AG04449 (cell line): Measurements from ENCODE around the gene LIPM.

Experiments used
- CTCF ChIA-PET: fragments of 350-600 bp; formaldehyde crosslinking; extraction: SDS; loops from one replicate; lab custom pipeline; 2021; ENCODE audit warnings: antibody characterized with exemption; lab: Yijun Ruan, JAX
- POLR2A ChIA-PET: fragments of 400-600, 350-600 bp; formaldehyde crosslinking; extraction: SDS; loops from one replicate; lab custom pipeline; 2020; ENCODE audit warnings: antibody characterized with exemption, inconsistent platforms; lab: Yijun Ruan, JAX
- DNase-seq: peaks from one replicate; pipeline ENCODE4 v3.0.0-alpha.2; 2010; ENCODE audit warnings: low read depth, low spot score
- H3K4me3 ChIP-seq: 2 replicates; pipeline ENCODE4 v1.5.1; 2011; ENCODE audit warnings: low read depth, mild to moderate bottlenecking, control low read depth, low read length
- CTCF ChIP-seq: IDR thresholded peaks from one replicate; pipeline ENCODE4 v1.5.1; 2011; ENCODE audit warnings: mild to moderate bottlenecking, moderate library complexity, low read length, control low read depth, inconsistent platforms; ENCODE audit not compliant: insufficient read depth; ENCODE audit errors: missing control alignments

LIPM gene, protein sequence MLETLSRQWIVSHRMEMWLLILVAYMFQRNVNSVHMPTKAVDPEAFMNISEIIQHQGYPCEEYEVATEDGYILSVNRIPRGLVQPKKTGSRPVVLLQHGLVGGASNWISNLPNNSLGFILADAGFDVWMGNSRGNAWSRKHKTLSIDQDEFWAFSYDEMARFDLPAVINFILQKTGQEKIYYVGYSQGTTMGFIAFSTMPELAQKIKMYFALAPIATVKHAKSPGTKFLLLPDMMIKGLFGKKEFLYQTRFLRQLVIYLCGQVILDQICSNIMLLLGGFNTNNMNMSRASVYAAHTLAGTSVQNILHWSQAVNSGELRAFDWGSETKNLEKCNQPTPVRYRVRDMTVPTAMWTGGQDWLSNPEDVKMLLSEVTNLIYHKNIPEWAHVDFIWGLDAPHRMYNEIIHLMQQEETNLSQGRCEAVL

GRCh38 chr10:88802523-88803285, at the start of gene LIPM:
TSS of gene LIPM (plus strand) at chr10:88802730. CDS start at chr10:88802897, 167 bp downstream.
- ChIA-PET CTCF (interaction anchor here (1.2 to 1.7 kb wide), 4 partner anchors 10 to 237 kb away, joined by 3 to 5 read pairs (median 4); no protein-coding TSS in a partner anchor), POLR2A (no interaction called here)
- no peak for DNase-seq
- TF ChIP-seq CTCF = no peak
- no peak within 1 kb of the TSS for H3K4me3 ChIP-seq

DNA sequence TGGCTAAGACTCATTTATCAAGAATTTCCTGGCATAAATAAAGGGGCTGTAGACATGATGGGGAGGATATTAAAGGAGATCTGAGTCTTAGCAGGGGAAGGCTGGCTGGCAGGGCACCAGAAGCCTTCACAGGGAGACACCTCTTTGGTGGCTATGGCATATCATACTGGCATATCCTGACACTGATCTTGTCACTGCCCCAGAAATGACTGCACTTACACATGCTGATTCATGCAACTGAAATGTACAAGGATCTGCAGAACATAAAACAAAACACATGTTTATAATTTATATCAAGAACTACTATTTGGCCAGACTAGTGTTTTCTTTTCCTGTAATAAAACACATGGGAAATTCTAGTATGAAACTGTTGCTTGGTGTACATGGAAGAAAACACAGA, 48.2 kb upstream of the LIPM start:
- ChIA-PET POLR2A (no interaction called here), CTCF (no interaction called here)
- H3K4me3 ChIP-seq = no peak overlapping the region
- DNase-seq = peak; percentile 16
- no peak for TF ChIP-seq CTCF

GRCh38 chr10:88755753-88756152, 46.8 kb upstream of the LIPM start:
- POLR2A ChIA-PET = no interaction called here
- H3K4me3 ChIP-seq = no peak overlapping the region
- CTCF ChIA-PET = interaction anchor here (1.1 kb wide), 1 partner anchor 68 kb away, joined by 4 read pairs; no protein-coding TSS in a partner anchor

GRCh38 chr10:88756660-88757059, 45.9 kb upstream of the LIPM start:
- no peak for DNase-seq
- POLR2A ChIA-PET = no interaction called here
- CTCF ChIA-PET = no interaction called here
- TF ChIP-seq CTCF = no peak
- H3K4me3 ChIP-seq = no peak overlapping the region

More at GRCh38 chr10:88755753-88756152, 46.8 kb upstream of the LIPM start:
- DNase-seq = no peak
- no peak for TF ChIP-seq CTCF

DNA sequence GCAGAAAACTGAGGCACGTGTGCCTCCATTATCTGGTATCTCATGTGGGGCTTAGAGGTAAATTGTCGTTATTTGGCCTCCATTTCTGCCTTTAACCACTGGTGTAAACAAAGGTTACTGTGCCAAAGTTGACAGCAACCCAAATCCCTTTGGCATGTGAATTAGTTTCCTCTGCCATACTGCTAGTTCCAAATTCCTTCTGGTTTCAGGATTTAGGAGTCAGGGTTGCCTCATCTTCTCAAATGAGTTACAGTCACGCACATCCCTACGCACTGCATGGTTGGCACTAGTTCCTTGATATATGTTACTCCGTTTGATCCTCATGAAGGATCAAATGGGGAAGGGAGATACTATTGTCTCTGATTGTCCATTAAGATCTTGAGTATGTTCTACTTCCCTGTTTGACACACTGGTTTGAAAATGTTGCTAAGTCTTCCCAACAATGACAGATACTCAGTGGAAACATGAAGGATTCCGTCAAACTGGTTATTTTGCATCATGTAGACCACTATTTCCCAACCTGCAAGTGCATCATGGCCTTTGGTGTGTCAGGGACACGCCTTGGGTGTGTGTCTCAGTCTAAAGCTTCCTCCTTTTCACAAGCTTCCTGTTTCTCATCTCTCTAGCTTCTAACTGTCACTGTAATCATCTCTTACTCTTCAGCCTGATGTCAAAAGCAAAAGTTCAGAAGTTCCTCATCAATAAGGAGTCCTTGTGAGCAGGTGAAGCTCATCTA, 43.0 kb upstream of the LIPM start, which contains the start of gene LIPN:
Gene LIPN, plus strand, starts transcription at position 655 of the 736 bp plus-strand sequence. CDS start 1,386 bp downstream, outside the sequence.
- POLR2A ChIA-PET = no interaction called here
- CTCF ChIA-PET = no interaction called here
- DNase-seq = no peak
- no peak for TF ChIP-seq CTCF
- H3K4me3 ChIP-seq = no peak within 1 kb of the TSS
